ENCODE results near the gene TOMM6. TPM values are rescaled to one million over a fixed set of nuclear protein-coding genes. Genes with fewer than 3 reads are reported as not detected.

The TOMM6 gene
- total RNA-seq, 5 donors from 2014 or later (not counting 1 experiment from before 2014, with no cell fraction given): 124 to 131 (median 127) TPM

- no peaks in the 10 kb centered on the region for H3K4me1 ChIP-seq (ENCODE audit: control insufficient read depth in 1 of 2, extremely low read depth in 1 of 2, insufficient read depth in 2 of 2, low read length in 2 of 2)
- no peaks in the 10 kb centered on the region for H3K9me3 ChIP-seq
- 91% methylated on average over 1 of the region's 1 CpG for WGBS (ENCODE audit: insufficient coverage)
- no peaks in the 10 kb centered on the region for H3K27me3 ChIP-seq (replicated peaks in 1 of 2; ENCODE audit: control insufficient read depth in 2 of 2, extremely low read depth in 1 of 2, insufficient read depth in 2 of 2, low read length in 1 of 2)
- POLR2A ChIA-PET: no interaction called here
- ATAC-seq (replicated peaks in 1 of 4) (no peak), DNase-seq (no peak)
- H3K27ac ChIP-seq (ENCODE audit: low read length): no peak overlapping the region
- no peak overlapping the region for H3K27ac Mint-ChIP-seq
- H3K4me1 Mint-ChIP-seq: no peaks in the 10 kb centered on the region
- no peaks in the 10 kb centered on the region for H3K27me3 Mint-ChIP-seq
- CTCF ChIA-PET: no interaction called here
- no peaks in the 10 kb centered on the region for H3K9me3 Mint-ChIP-seq
- no peak overlapping the region for H3K4me3 Mint-ChIP-seq
- no peaks in the 10 kb centered on the region for H3K36me3 ChIP-seq (ENCODE audit: control insufficient read depth in 2 of 2, extremely low read depth in 1 of 2, insufficient read depth in 1 of 2, low read length in 1 of 2)
- H3K4me3 ChIP-seq (ENCODE audit: control insufficient read depth in 1 of 2, extremely low read depth in 1 of 2, low read length in 1 of 2): no peak overlapping the region
- no peaks in the 10 kb centered on the region for H3K36me3 Mint-ChIP-seq
Observed at GRCh38 chr6:41823178-41823577, 35.7 kb downstream of the TOMM6 start.

GRCh38 chr6:41824571-41825569 lies 37.4 kb downstream of the TOMM6 start:
- Histone ChIP-seq H3K36me3 (ENCODE audit: control insufficient read depth in 2 of 2, extremely low read depth in 1 of 2, insufficient read depth in 1 of 2, low read length in 1 of 2) (no peaks in the 10 kb centered on the region), H3K27me3 (replicated peaks in 1 of 2; ENCODE audit: control insufficient read depth in 2 of 2, extremely low read depth in 1 of 2, insufficient read depth in 2 of 2, low read length in 1 of 2) (no peaks in the 10 kb centered on the region), H3K9me3 (no peaks in the 10 kb centered on the region), H3K4me3 (ENCODE audit: control insufficient read depth in 1 of 2, extremely low read depth in 1 of 2, low read length in 1 of 2) (no peak overlapping the region), H3K4me1 (ENCODE audit: control insufficient read depth in 1 of 2, extremely low read depth in 1 of 2, insufficient read depth in 2 of 2, low read length in 2 of 2) (no peaks in the 10 kb centered on the region), H3K27ac (ENCODE audit: low read length) (no peak overlapping the region)
- WGBS (ENCODE audit: insufficient coverage): 93% methylated on average over 5 of the region's 13 CpGs
- no peaks in the 10 kb centered on the region for H3K27me3 Mint-ChIP-seq
- ChIA-PET CTCF (interaction anchor here (0.5 to 1.0 kb wide), 4 partner anchors 17 to 1811 kb away, joined by 3 to 9 read pairs (median 4); no protein-coding TSS in a partner anchor), POLR2A (no interaction called here)
- no peak overlapping the region for H3K4me3 Mint-ChIP-seq
- ATAC-seq (replicated peaks in 1 of 4) (no peak), DNase-seq (no peak)
- no peaks in the 10 kb centered on the region for H3K4me1 Mint-ChIP-seq
- H3K36me3 Mint-ChIP-seq: no peaks in the 10 kb centered on the region
- H3K27ac Mint-ChIP-seq: no peak overlapping the region
- H3K9me3 Mint-ChIP-seq: no peaks in the 10 kb centered on the region

GRCh38 chr6:41826343-41827022 lies 39.0 kb downstream of the TOMM6 start:
- no peaks in the 10 kb centered on the region for H3K27me3 ChIP-seq (replicated peaks in 1 of 2; ENCODE audit: control insufficient read depth in 2 of 2, extremely low read depth in 1 of 2, insufficient read depth in 2 of 2, low read length in 1 of 2)
- DNase-seq (no peak), ATAC-seq (replicated peaks in 1 of 4) (no peak)
- 100% methylated on average over 1 of the region's 2 CpGs for WGBS (ENCODE audit: insufficient coverage)
- no peak overlapping the region for H3K27ac ChIP-seq (ENCODE audit: low read length)
- H3K36me3 Mint-ChIP-seq: no peaks in the 10 kb centered on the region
- no peaks in the 10 kb centered on the region for H3K9me3 Mint-ChIP-seq
- no peaks in the 10 kb centered on the region for H3K9me3 ChIP-seq
- no peak overlapping the region for H3K27ac Mint-ChIP-seq
- H3K36me3 ChIP-seq (ENCODE audit: control insufficient read depth in 2 of 2, extremely low read depth in 1 of 2, insufficient read depth in 1 of 2, low read length in 1 of 2): no peaks in the 10 kb centered on the region
- no peak overlapping the region for H3K4me3 Mint-ChIP-seq
- H3K27me3 Mint-ChIP-seq: no peaks in the 10 kb centered on the region
- H3K4me3 ChIP-seq (ENCODE audit: control insufficient read depth in 1 of 2, extremely low read depth in 1 of 2, low read length in 1 of 2): no peak overlapping the region
- POLR2A ChIA-PET: no interaction called here
- no peaks in the 10 kb centered on the region for H3K4me1 ChIP-seq (ENCODE audit: control insufficient read depth in 1 of 2, extremely low read depth in 1 of 2, insufficient read depth in 2 of 2, low read length in 2 of 2)
- CTCF ChIA-PET: interaction anchor here in 1 of 2 donors (1.0 kb wide), 1 partner anchor 16 kb away, joined by 3 read pairs; no protein-coding TSS in a partner anchor
- no peaks in the 10 kb centered on the region for H3K4me1 Mint-ChIP-seq

GRCh38 chr6:41832263-41832662 lies 44.8 kb downstream of the TOMM6 start:
- no CpG with 5 or more reads among the region's 3 CpGs for WGBS (ENCODE audit: insufficient coverage)
- H3K27ac ChIP-seq (ENCODE audit: low read length): no peak overlapping the region
- no peaks in the 10 kb centered on the region for H3K36me3 Mint-ChIP-seq

GRCh38 chr6:41836022-41836659 lies 48.6 kb downstream of the TOMM6 start:
- POLR2A ChIA-PET: no interaction called here
- H3K27me3 Mint-ChIP-seq: no peaks in the 10 kb centered on the region

More at GRCh38 chr6:41832263-41832662, 44.8 kb downstream of the TOMM6 start:
- H3K27ac Mint-ChIP-seq: no peak overlapping the region
- POLR2A ChIA-PET: interaction anchor here in 1 of 2 donors (0.5 to 0.9 kb wide), 2 partner anchors 10 to 1173 kb away, joined by 4 to 6 read pairs; no protein-coding TSS in a partner anchor
- Histone ChIP-seq H3K4me1 (ENCODE audit: control insufficient read depth in 1 of 2, extremely low read depth in 1 of 2, insufficient read depth in 2 of 2, low read length in 2 of 2) (no peaks in the 10 kb centered on the region), H3K27me3 (replicated peaks in 1 of 2; ENCODE audit: control insufficient read depth in 2 of 2, extremely low read depth in 1 of 2, insufficient read depth in 2 of 2, low read length in 1 of 2) (no peaks in the 10 kb centered on the region), H3K9me3 (no peaks in the 10 kb centered on the region), H3K4me3 (ENCODE audit: control insufficient read depth in 1 of 2, extremely low read depth in 1 of 2, low read length in 1 of 2) (no peak overlapping the region), H3K36me3 (ENCODE audit: control insufficient read depth in 2 of 2, extremely low read depth in 1 of 2, insufficient read depth in 1 of 2, low read length in 1 of 2) (no peaks in the 10 kb centered on the region)
- no peak for DNase-seq
- H3K9me3 Mint-ChIP-seq: no peaks in the 10 kb centered on the region
- H3K4me1 Mint-ChIP-seq: peaks cover 3 to 13% (median 3%) of the 10 kb centered on the region in 3 donors
- CTCF ChIA-PET: interaction anchor here in 1 of 2 donors (0.5 to 1.3 kb wide), 2 partner anchors 220 to 715 kb away, joined by 3 to 5 read pairs; no protein-coding TSS in a partner anchor
- ATAC-seq (replicated peaks in 1 of 4): no peak
- H3K4me3 Mint-ChIP-seq: no peak overlapping the region
- no peaks in the 10 kb centered on the region for H3K27me3 Mint-ChIP-seq

GRCh38 chr6:41836660-41837052 lies 49.2 kb downstream of the TOMM6 start:
- H3K9me3 ChIP-seq: no peaks in the 10 kb centered on the region
- ATAC-seq (replicated peaks in 1 of 4) (no peak), DNase-seq (no peak)
- H3K4me3 Mint-ChIP-seq: no peak overlapping the region
- WGBS (ENCODE audit: insufficient coverage): no CpG with 5 or more reads among the region's 2 CpGs
- no peak overlapping the region for H3K27ac Mint-ChIP-seq
- no peak overlapping the region for H3K4me3 ChIP-seq (ENCODE audit: control insufficient read depth in 1 of 2, extremely low read depth in 1 of 2, low read length in 1 of 2)
- no peak overlapping the region for H3K27ac ChIP-seq (ENCODE audit: low read length)
- peaks cover 4% of the 10 kb centered on the region for H3K36me3 Mint-ChIP-seq
- peaks cover 3 to 13% (median 3%) of the 10 kb centered on the region in 3 donors for H3K4me1 Mint-ChIP-seq
- H3K36me3 ChIP-seq (ENCODE audit: control insufficient read depth in 2 of 2, extremely low read depth in 1 of 2, insufficient read depth in 1 of 2, low read length in 1 of 2): no peaks in the 10 kb centered on the region
- ChIA-PET CTCF (no interaction called here), POLR2A (interaction anchor here in 1 of 2 donors (0.8 kb wide), 1 partner anchor 186 kb away, joined by 4 read pairs; no protein-coding TSS in a partner anchor)
- no peaks in the 10 kb centered on the region for H3K27me3 Mint-ChIP-seq
- H3K9me3 Mint-ChIP-seq: no peaks in the 10 kb centered on the region
- H3K4me1 ChIP-seq (ENCODE audit: control insufficient read depth in 1 of 2, extremely low read depth in 1 of 2, insufficient read depth in 2 of 2, low read length in 2 of 2): no peaks in the 10 kb centered on the region
- H3K27me3 ChIP-seq (replicated peaks in 1 of 2; ENCODE audit: control insufficient read depth in 2 of 2, extremely low read depth in 1 of 2, insufficient read depth in 2 of 2, low read length in 1 of 2): no peaks in the 10 kb centered on the region

More at GRCh38 chr6:41836022-41836659, 48.6 kb downstream of the TOMM6 start:
- Histone ChIP-seq H3K27me3 (replicated peaks in 1 of 2; ENCODE audit: control insufficient read depth in 2 of 2, extremely low read depth in 1 of 2, insufficient read depth in 2 of 2, low read length in 1 of 2) (no peaks in the 10 kb centered on the region), H3K9me3 (no peaks in the 10 kb centered on the region), H3K36me3 (ENCODE audit: control insufficient read depth in 2 of 2, extremely low read depth in 1 of 2, insufficient read depth in 1 of 2, low read length in 1 of 2) (no peaks in the 10 kb centered on the region), H3K4me1 (ENCODE audit: control insufficient read depth in 1 of 2, extremely low read depth in 1 of 2, insufficient read depth in 2 of 2, low read length in 2 of 2) (no peaks in the 10 kb centered on the region), H3K4me3 (ENCODE audit: control insufficient read depth in 1 of 2, extremely low read depth in 1 of 2, low read length in 1 of 2) (no peak overlapping the region), H3K27ac (ENCODE audit: low read length) (no peak overlapping the region)
- peak in 1 of 4 experiments; percentile 31 for ATAC-seq (replicated peaks in 1 of 4)
- peaks cover 4% of the 10 kb centered on the region for H3K36me3 Mint-ChIP-seq
- DNase-seq: no peak
- WGBS (ENCODE audit: insufficient coverage): no CpG with 5 or more reads among the region's 5 CpGs
- H3K9me3 Mint-ChIP-seq: no peaks in the 10 kb centered on the region
- CTCF ChIA-PET: interaction anchor here in 1 of 2 donors (0.6 kb wide), 1 partner anchor 294 kb away, joined by 3 read pairs; no protein-coding TSS in a partner anchor
- H3K4me3 Mint-ChIP-seq: no peak overlapping the region
- peaks cover 3 to 13% (median 3%) of the 10 kb centered on the region in 3 donors for H3K4me1 Mint-ChIP-seq
- no peak overlapping the region for H3K27ac Mint-ChIP-seq
